ENCODE data around the gene BAG3.
"Not testable (repeated sequence)": the region's sequence is repeated elsewhere in the genome, so short reads cannot be mapped to it uniquely, and the experiment has no call there.

The BAG3 gene

GRCh38 chr10:119700321-119700954 lies 49.3 kb downstream of the BAG3 start:
- no peak for DNase-seq

GRCh38 chr10:119701861-119702260 lies 50.7 kb downstream of the BAG3 start:
- DNase-seq = no peak

- DNase-seq = no peak
Measured at GRCh38 chr10:119702583-119702982, 51.4 kb downstream of the BAG3 start.

- no peak for DNase-seq
Measured at GRCh38 chr10:119703903-119704508, 52.8 kb downstream of the BAG3 start.

- DNase-seq = no peak
Measured at GRCh38 chr10:119705434-119705831, 54.3 kb downstream of the BAG3 start.

- DNase-seq = peak in 1 of 2 experiments; percentile 8
Measured at GRCh38 chr10:119706521-119707278, 55.5 kb downstream of the BAG3 start.

GRCh38 chr10:119707331-119707730 lies 56.2 kb downstream of the BAG3 start:
- not testable (repeated sequence) for DNase-seq

- not testable (repeated sequence) for DNase-seq
Measured at GRCh38 chr10:119710935-119711334, 59.8 kb downstream of the BAG3 start.

- DNase-seq = no peak
Measured at GRCh38 chr10:119713744-119714483, 62.7 kb downstream of the BAG3 start.

- DNase-seq = no peak
Measured at GRCh38 chr10:119714484-119714816, 63.3 kb downstream of the BAG3 start.

- no peak for DNase-seq
Measured at GRCh38 chr10:119715628-119716505, 64.7 kb downstream of the BAG3 start.

- no peak for DNase-seq
Measured at GRCh38 chr10:119723161-119723560, 72.0 kb downstream of the BAG3 start.

GRCh38 chr10:119723624-119724023 lies 72.4 kb downstream of the BAG3 start:
- DNase-seq = no peak

GRCh38 chr10:119724593-119725516 lies 73.7 kb downstream of the BAG3 start:
- no peak for DNase-seq

GRCh38 chr10:119725517-119725827 lies 74.3 kb downstream of the BAG3 start:
- no peak for DNase-seq

GRCh38 chr10:119725828-119726675 lies 74.9 kb downstream of the BAG3 start, which contains the start of gene INPP5F:
Gene INPP5F, plus strand, starts transcription at chr10:119726050. Its CDS starts 213 bp downstream, at chr10:119726263.
- DNase-seq = peak; percentile 91 to 93

GRCh38 chr10:119726676-119727261 lies 75.6 kb downstream of the BAG3 start:
- DNase-seq = no peak
